HG02763 (cell line): ENCODE measurements around the gene STEAP3.

ENCODE experiments used
- ATAC-seq: cut with Tn5 transposase; IDR thresholded peaks from one replicate; pipeline ENCODE4 v1.9.1; 2021; ENCODE audit warnings: mild to moderate bottlenecking, moderate library complexity; ENCODE audit not compliant: unreplicated experiment

Gene STEAP3

GRCh38 chr2:119197529-119198239 is 25.9 kb upstream of the STEAP3 start:
- ATAC-seq = no peak

DNA sequence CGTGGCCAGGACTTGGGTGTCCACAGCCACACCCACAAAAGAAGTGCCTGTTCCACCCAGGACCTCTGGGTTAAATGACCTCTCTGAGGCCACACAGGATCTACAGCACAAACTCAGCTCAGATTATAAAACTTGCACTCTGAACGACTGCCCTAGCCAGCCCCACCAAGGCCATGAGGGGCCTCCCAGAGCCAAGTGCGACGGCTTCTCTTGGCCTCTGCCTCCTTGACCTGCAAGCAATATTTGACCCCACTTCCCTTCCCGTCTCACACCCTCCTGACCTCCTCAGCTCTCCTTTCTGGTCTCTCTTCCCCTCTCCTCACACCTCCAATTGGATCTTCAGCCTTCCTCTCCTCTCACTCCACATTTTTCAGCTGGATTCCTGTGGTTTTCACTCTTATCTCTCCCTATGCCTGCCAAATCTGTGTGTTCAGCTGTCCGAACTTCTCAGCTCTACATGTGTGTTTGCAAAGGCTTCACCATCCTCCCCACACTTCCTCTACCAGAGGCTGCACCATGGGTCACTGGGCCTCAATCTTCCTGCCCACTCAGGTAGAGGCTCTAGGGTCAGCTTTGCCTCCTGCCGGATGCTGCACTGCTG is 25.3 kb upstream of the STEAP3 start:
- ATAC-seq = no peak

DNA sequence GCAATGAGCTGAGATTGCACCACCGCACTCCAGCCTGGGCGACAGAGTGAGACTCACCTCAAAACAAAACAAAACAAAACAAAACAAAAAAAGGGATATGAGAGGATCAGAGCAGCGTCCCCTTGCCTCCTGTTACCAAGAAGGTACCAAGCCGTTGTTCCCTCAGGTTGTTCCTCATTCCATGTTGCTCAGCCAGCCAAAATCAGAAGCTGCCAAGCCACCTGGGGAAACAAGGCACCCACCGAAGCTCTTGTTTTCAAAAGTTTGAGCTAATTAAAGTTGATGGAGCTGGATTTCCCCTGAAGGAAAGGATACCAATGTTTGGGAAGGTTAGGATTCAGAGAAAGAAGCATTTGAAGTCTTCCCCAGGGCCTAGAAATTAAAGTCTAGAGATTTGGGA is 21.8 kb upstream of the STEAP3 start:
- ATAC-seq = no peak

- no peak for ATAC-seq
Measured at GRCh38 chr2:119202610-119203310, 20.9 kb upstream of the STEAP3 start.

- ATAC-seq = no peak
Measured at GRCh38 chr2:119204525-119204924, 19.1 kb upstream of the STEAP3 start.

DNA sequence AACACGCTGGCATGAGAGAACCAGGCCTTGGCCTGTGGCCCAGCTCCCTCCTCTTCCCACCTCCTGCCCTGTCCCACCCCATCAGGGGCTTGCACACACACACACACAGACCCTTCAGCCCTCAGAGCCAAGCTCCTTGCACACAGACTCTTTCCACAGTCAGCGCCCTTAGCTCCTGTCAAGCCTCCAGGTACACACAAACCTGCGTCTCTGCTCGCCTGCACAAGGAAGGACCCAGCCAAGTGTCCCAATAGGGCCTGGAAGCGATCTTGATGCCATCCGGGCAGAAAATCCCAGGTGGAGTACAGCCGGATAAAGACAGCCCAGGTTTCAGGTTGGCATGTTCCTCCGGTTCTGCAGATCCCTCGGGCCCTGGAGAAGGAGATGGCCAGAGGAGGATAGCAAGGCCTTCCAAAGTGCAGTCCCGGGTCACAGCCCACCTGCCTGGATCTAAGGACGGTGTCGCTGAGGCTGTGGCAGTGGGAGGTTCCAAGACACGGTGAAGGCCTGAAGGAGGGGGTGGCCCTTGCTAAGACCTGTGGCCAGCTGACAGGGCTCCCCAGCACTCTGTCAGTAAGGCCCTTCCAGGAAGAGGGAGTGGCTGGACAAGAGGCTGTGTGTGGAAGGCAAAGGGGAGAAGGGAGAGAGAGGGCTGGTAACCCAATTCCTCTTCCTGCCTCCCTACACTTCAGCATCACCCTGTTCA is 18.5 kb upstream of the STEAP3 start:
- ATAC-seq = no peak

- no peak for ATAC-seq
Measured at GRCh38 chr2:119206201-119206600, 17.4 kb upstream of the STEAP3 start.

DNA sequence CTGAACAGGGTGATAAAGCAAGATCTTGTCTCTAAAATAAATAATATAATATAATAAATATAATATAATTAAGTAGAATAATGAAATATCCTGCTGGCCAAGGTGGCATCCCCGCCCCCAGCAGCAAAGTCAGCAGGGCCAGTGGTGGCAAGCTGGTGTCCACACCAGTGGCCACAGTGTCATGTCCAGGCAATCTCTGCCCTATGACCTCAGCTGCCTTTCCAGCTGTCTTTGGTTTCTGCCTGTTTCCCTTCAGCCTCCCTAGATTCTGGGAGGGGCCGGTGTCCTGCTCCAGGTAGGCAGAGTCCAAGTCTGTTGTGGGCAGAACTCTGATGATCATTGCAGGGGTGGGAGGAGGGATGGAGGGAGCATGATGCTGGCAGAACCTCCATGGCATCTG is 16.2 kb upstream of the STEAP3 start:
- ATAC-seq = no peak

- no peak for ATAC-seq
Measured at GRCh38 chr2:119208791-119209203, 14.8 kb upstream of the STEAP3 start.

- ATAC-seq = no peak
Measured at GRCh38 chr2:119212139-119212800, 11.4 kb upstream of the STEAP3 start.

GRCh38 chr2:119214453-119215037 is 9.1 kb upstream of the STEAP3 start:
- ATAC-seq = no peak

- ATAC-seq = no peak
Measured at GRCh38 chr2:119216994-119217393, 6.6 kb upstream of the STEAP3 start.

DNA sequence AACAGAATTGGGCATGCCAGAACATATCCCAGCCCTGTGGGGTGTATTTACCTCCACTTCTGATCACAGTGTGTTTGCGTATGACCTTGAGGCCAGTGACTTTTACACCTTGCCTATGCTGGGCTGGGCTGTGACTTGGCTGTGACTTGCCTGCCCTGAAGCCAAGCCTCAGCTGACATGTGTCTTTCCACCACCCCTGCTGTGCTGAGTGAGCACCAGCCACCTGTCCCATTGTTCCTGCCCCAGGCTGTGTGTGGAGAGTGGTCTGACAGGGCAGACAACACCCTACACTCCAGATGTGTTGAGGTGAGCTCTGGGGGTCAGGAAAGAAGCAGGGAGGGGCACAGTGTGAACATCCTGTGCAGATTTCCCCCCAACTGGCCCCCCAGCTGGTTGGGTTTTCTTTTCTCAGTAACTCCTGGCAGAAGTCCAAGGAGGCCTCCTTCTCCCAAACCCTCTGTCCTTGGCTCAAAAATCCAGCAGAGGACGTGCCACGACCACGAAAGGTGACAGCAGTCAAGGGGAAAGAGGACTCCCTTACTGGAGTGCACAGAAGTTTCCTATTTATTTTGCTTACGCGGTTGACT is 5.1 kb upstream of the STEAP3 start:
- ATAC-seq = no peak

DNA sequence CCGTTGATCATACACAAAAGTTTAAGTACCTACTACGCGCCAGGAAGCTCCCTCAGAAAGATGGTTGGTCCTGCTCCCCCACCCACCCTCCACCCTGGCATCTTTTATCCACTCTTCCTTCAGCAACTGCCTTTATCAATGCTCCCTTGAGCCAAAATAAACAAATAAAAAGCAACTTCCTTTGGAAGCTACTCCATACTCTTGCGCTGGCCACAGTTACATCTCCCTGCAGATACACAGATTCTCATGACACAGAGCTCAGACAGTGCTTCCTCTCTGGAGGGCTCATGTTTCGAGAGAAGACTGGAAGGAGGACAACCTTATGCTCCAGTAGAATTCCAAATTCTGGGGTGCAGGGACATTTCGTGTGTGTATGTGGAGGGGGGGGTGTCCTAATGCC is 3.8 kb upstream of the STEAP3 start:
- no peak for ATAC-seq

GRCh38 chr2:119220720-119221301 is 2.8 kb upstream of the STEAP3 start:
- ATAC-seq = no peak

DNA sequence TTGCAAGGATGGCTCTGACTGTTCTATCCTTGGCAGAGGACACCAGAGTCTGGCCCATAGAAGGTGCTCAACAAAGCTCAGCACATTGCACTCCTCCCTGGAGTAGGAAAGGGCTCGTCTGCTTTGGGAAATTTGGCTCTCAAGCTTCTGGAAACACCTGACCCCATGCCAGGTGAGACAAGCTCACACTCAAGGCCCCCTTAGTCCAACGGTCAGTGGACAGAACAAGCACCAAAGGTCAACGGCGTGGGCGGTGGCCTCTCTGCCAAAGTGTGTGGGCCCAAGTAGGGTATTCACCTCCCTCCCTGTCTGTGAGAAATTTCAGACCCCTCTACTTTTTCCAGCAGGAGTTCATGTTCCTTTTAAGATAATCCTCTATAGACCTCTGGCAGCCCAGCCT is 2.0 kb upstream of the STEAP3 start:
- no peak for ATAC-seq

DNA sequence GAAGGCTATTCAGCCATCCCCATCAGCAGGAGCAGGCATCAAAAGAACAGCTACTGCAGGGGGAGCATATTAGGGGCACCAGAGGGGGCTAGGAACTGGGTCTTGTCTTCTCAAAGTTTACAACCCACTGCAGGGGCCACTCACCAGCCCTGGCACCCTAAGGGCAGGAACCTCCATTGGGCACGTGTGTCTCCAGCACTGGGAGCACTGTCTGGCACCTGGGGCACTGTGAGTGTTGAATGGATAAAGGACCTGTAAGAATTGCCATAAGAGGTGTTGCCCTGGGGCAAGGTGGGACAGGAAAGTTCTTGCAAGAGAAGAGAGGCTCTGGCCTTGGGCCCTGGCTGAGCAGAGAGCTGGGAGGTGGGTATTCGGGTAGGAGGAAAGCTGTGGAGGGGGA is 1.4 kb upstream of the STEAP3 start:
- ATAC-seq = no peak

DNA sequence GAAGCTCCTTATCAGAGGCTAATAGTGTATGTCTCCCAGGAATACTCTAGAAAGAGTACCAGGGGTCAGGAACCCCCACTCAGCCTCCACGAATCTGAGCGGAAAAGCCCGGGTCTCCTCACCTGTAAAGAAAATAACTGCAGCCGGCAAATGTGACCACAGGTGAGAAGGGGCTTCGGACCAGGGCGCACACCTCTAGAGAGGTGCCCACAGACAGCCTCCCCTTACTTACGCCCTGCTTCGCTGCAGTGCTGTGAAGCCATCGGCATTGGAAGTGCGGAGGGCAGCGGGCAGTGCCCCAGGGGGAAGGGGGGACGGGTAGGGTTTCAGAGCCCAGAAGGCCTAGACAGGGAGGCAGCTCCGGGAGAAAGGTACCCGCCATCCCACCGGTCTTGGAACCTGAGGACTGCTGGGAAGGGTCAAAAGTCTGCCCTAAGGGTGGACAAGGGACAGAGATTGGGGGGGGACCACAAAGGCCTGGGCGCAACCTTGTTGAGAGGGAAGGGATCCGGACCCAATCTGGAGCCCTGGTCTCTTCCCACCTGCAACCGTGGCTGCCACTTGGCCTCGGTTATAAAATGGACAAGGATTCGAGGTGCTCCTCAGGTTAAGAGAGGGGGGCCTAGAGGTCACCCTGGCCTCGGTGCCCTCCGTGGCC is 642 bp upstream of the STEAP3 start:
- no peak for ATAC-seq

- no peak for ATAC-seq
Measured at GRCh38 chr2:119224391-119225104, 914 bp downstream of the STEAP3 start.
